HG03175 (cell line): ENCODE data around the gene KCNIP4.

ENCODE experiments used
- ATAC-seq: cut with Tn5 transposase; IDR thresholded peaks from one replicate; pipeline ENCODE4 v1.9.1; 2021; ENCODE audit warnings: mild to moderate bottlenecking, moderate library complexity; ENCODE audit not compliant: unreplicated experiment

Gene KCNIP4

DNA sequence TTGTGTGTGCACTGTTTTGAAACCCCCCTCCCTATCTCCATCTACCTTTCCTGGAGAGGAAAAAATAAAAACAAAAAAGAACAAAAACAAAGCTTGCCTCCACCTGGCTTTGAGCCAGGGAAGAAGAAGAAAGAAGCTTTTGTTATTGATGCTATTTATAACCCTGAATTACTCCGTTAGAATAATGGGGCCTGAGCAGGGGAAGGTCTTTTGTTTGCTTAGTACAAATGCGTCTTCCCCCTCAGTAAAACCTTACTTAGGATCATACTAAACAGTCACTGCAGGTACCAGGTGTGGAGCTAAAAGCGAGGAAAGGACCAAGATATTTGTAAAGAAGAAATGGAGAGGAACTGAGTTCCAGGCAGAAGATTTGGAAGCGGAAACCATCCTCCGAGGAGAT, 352.1 kb downstream of the KCNIP4 start:
- no peak for ATAC-seq

GRCh38 chr4:21593671-21594001, 354.9 kb downstream of the KCNIP4 start:
- ATAC-seq: no peak

DNA sequence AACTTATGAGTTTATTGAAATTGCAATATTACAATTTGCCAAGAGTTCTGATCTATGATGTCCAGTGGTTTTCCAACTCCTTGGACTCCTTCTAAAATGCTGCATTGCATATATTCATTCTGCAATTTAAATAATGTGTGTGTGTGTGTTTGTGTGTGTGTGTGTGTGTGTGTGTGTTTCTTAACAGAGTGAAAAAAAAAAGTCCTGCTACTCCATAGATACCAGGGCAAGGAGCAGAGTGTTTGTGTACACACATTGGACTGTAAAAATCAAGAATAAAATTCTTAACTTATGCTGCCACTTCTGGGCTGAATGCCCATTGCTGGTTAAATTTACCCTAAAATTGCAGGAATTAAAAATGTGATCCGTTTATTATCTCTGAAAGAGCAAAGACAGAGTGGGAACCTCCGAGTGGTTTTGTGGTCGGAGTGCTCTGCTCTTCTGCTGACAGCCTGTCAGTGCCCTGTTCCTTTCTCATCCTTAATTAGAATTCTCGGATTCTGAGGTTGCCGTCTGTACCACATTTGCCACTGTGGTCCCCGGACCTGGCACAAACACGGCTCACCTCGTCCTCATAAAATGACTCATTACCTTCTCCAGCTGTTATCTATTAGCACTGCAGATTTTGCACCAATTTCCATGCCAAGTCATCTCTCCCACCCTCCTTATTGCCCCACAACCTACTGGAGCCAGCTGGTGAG, 355.5 kb downstream of the KCNIP4 start:
- no peak for ATAC-seq

- no peak for ATAC-seq
Measured at GRCh38 chr4:21577056-21577455, 371.5 kb downstream of the KCNIP4 start.

DNA sequence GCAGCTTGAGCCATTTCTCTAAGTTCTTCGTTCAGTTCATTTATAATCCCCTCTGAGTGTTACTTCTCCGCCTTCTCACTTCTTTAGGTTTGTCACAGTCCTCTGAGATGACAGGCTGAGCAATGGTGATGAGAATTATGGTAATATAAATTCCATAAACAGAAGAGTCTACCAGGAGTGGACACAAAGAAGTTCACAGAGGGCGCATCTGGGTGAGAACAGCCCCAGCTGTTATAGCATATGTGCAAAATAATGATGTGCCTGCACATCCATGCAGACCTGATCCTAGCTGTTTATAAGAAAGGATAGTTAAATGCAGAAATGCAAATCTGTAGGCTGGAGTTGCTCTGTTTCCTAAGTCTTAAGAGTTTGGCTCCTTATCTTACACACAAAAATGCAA, 377.5 kb downstream of the KCNIP4 start:
- ATAC-seq: no peak

- no peak for ATAC-seq
Measured at GRCh38 chr4:21569638-21570037, 378.9 kb downstream of the KCNIP4 start.

- ATAC-seq: no peak
Measured at GRCh38 chr4:21555083-21555482, 393.5 kb downstream of the KCNIP4 start.

- no peak for ATAC-seq
Measured at GRCh38 chr4:21554500-21554899, 394.1 kb downstream of the KCNIP4 start.

GRCh38 chr4:21554066-21554465, 394.5 kb downstream of the KCNIP4 start:
- ATAC-seq: no peak

DNA sequence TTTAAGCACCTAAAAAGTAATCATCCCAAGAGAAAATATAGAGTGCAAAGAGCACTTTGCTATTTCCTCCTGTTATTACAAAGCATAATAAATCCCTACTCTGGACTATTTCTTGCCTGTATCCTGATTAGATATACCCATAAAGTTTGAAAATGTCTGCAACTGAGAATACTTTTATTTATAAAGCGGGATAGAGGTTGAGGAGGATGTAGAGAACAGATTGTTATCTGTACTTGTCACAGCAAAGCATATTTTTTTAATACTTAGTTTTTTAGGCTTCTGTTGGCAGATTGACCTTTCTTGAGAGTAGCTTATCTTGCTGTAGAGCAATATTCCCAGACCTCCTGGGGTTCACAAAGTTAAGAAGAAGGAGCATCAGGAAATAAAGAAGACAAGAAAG, 396.1 kb downstream of the KCNIP4 start:
- no peak for ATAC-seq

GRCh38 chr4:21544955-21545354, 403.6 kb downstream of the KCNIP4 start:
- ATAC-seq: no peak

DNA sequence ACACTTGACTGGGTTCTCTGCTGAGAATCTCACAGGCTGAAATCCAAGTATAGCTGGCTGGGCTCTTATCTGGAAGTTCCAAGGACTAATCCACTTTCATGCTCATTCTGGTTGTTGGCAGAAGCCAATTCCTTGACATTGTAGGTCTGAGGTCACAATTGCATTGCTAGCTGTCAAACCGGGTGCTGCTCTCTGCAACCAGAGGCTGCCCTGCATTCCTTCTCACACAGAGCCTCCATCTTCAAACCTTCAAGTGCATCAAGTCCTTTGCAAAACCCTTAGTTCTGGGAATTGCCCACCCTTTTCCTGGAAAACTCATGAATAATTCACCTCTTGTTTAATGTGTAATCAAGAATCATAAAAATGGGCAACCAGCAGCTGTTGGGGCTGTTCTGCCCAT, 404.2 kb downstream of the KCNIP4 start:
- ATAC-seq: no peak

- ATAC-seq: no peak
Measured at GRCh38 chr4:21543514-21543913, 405.1 kb downstream of the KCNIP4 start.

GRCh38 chr4:21535898-21536297, 412.7 kb downstream of the KCNIP4 start:
- no peak for ATAC-seq

GRCh38 chr4:21531048-21531447, 417.5 kb downstream of the KCNIP4 start:
- no peak for ATAC-seq

DNA sequence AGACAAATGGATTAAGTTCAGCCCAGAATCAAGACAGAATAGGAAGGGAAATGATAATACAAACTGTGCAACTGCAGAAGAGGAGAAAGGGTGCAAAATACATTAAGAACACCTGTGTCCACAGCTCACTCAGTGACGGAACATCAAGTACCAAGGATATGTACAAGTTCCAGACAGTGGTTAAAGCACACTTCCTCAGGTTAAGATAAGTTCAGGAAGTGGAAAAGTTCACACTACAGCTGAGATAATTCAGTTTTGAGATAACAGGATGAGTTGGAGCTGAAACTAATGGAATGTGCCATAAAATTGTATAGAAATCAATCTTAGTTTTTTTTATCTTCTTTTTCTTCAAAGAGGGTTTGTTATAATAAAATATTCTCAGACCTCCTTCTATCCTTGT, 419.4 kb downstream of the KCNIP4 start:
- no peak for ATAC-seq

- no peak for ATAC-seq
Measured at GRCh38 chr4:21522296-21522695, 426.3 kb downstream of the KCNIP4 start.

- ATAC-seq: no peak
Measured at GRCh38 chr4:21517126-21517859, 431.3 kb downstream of the KCNIP4 start.

DNA sequence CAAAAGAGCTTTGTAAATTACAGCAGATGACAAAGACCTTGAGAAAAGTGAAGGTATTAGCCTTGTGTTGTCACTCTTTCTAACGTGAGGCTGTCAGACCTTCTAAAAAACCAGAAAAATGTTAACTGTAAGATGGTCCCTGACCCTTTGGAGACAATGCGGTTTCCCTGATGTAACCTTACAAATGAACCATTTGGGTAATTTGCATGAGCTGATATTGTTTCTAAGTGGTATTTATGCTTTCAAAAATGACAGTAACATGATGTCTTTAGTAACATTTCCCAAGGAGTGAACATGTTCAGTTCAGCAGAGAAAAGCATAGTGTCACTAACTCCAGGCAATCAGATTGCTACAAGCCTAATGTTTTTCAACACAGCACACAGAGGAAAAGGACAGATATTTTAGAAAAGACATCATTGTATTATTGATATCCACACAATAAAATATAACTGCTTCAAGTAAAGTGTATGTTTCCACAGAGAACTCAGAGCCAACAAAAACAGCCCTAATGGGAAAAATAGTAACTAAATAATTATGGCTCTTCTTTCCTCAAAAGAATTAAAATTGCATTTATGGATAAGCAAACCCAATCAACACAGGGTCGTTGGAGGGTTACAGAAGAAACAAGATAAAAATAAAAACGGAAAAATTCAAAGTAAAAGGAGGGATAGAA, 434.4 kb downstream of the KCNIP4 start:
- ATAC-seq: no peak

DNA sequence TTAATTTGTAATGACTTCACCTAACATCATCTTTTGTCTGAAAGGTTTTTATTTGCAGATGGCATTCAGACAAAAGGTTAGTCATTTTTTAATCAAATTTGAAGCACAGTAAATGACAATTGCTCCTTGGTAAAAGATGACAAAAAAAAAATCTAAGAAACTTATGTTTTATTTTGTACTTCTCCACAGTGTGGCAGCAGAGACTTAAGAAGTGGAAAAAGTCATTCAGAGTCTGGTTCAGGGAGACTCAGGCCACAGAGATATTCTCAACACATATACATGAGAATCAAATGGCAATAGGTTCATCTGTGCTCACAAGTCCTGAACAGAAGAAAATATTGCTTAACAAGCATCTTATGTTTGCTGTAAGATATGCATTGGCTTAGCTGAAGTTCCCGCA, 436.2 kb downstream of the KCNIP4 start:
- no peak for ATAC-seq

DNA sequence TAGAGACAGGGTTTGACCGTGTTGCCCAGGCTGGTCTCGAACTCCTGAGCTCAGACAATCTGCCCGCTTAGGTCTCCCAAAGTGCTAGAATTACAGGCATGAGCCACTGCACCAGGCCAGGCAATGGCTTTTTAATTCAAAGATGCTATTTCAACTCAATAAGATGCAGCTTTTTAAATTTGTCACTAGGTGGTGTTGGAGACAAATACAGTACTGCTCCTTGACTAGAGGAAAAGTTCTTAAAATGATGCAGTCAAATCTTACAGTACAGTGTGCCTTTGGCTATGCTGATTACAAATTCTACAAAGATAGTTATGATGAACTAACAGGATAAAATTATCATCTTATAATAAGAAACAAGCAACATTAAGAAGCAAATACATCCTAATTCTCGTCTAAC, 441.1 kb downstream of the KCNIP4 start:
- no peak for ATAC-seq

GRCh38 chr4:21490682-21491081, 457.9 kb downstream of the KCNIP4 start:
- ATAC-seq: no peak
